Measurements from ENCODE around the gene APCDD1L. TPM values are rescaled to one million over a fixed set of nuclear protein-coding genes. Genes with fewer than 3 reads are reported as not detected.

Gene APCDD1L
- total RNA-seq, 1 experiment from 2014 or later: not detected

- Histone ChIP-seq H3K4me3 (ENCODE audit: low read length) (no peak overlapping the region), H3K27me3 (ENCODE audit: low read length) (no peaks in the 10 kb centered on the region), H2AFZ (ENCODE audit: low read length) (no peak overlapping the region), H3K9me3 (ENCODE audit: low read length) (no peaks in the 10 kb centered on the region), H4K20me1 (ENCODE audit: insufficient read depth, low read depth, low read length) (no peaks in the 10 kb centered on the region; the same call in 1 of the 2 replicates), H3K27ac (ENCODE audit: low read length) (no peak overlapping the region), H3K36me3 (ENCODE audit: insufficient read depth, low read length) (peaks cover 17% of the 10 kb centered on the region), H3K79me2 (ENCODE audit: low read length) (peaks cover 31% of the 10 kb centered on the region), H3K9ac (ENCODE audit: low read length) (no peak overlapping the region), H3K4me1 (ENCODE audit: low read length) (peaks cover 3% of the 10 kb centered on the region; the same call in 1 of the 2 replicates), H3K9me2 (replicated peaks; ENCODE audit: insufficient read depth, low read length) (no peaks in the 10 kb centered on the region), H3K4me2 (ENCODE audit: low read depth, low read length, poor library complexity, severe bottlenecking) (no peak overlapping the region)
- DNase-seq: no peak
Observed at GRCh38 chr20:58444746-58445255, 70.4 kb downstream of the APCDD1L start.

DNA sequence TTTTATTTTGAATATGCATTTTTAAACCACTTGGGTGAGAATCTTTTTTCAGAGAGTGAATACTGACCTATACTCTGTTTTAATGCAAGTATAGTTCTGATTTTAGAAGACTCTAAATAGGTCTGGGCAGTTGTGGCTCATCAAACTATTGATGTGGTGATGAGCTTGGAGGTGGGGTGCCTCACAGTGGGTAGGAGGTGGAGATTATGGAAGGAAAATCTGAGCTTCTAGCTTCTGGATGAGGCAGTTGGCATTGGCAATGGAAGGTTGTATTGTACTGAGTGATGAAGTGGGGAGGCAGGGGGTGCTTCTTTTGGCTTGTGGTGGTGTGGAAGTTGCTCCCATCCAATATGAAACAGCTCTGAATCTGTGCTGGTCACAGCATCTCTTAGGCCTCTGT, 73.5 kb downstream of the APCDD1L start:
- no peak for DNase-seq
- no peak overlapping the region for H3K4me2 ChIP-seq (ENCODE audit: low read depth, low read length, poor library complexity, severe bottlenecking)
- H3K27me3 ChIP-seq (ENCODE audit: low read length): no peaks in the 10 kb centered on the region
- no peak overlapping the region for H2AFZ ChIP-seq (ENCODE audit: low read length)
- no peaks in the 10 kb centered on the region for H3K9me2 ChIP-seq (replicated peaks; ENCODE audit: insufficient read depth, low read length)
- no peak overlapping the region for H3K27ac ChIP-seq (ENCODE audit: low read length)
- no peaks in the 10 kb centered on the region for H3K9me3 ChIP-seq (ENCODE audit: low read length)
- H3K9ac ChIP-seq (ENCODE audit: low read length): no peak overlapping the region
- peaks cover 62% of the 10 kb centered on the region for H3K79me2 ChIP-seq (ENCODE audit: low read length)
- peaks cover 9% of the 10 kb centered on the region; the same call in 1 of the 2 replicates for H3K36me3 ChIP-seq (ENCODE audit: insufficient read depth, low read length)
- H3K4me3 ChIP-seq (ENCODE audit: low read length): no peak overlapping the region
- H4K20me1 ChIP-seq (ENCODE audit: insufficient read depth, low read depth, low read length): peaks cover 4% of the 10 kb centered on the region; the same call in 1 of the 2 replicates
- H3K4me1 ChIP-seq (ENCODE audit: low read length): peaks cover 9% of the 10 kb centered on the region

DNA sequence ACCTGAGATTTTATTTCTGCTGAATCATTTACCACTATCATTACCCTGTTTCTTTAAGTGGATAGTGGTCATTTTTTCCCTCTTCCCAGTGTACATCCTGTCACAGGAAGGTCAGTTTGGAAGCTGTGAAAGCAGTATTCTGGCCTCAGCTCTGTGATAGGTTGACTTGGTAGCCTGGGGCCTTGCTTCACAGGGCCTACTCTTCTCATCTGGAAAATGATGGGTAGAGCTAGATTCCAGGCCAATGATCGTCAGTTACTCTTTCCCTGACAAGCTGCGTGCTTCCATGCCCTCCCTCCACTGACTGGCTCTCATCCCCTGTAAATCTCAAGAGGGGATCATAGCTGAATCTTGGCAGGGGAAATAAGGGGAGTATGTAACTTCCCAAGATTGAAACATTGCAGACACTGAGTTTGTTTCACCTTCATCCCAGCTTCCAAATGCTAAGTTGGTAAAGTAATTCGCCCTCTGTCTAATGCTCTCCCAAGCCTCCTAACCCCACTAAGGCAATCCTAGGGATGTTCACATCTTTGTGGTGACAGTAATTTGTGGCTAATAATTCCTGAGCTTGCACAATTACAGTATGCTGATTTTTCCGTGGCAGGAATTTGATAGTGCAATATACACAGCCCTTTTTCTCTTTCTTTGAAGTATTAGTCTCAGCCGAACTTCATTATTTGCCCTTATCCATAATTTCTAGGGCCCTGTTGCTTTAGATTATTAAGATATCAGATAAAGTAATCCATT, 75.0 kb downstream of the APCDD1L start:
- Histone ChIP-seq H3K79me2 (ENCODE audit: low read length) (peaks cover 76% of the 10 kb centered on the region), H3K36me3 (ENCODE audit: insufficient read depth, low read length) (peaks cover 9% of the 10 kb centered on the region; the same call in 1 of the 2 replicates), H3K9me3 (ENCODE audit: low read length) (no peaks in the 10 kb centered on the region), H4K20me1 (ENCODE audit: insufficient read depth, low read depth, low read length) (peaks cover 4% of the 10 kb centered on the region; the same call in 1 of the 2 replicates), H3K27ac (ENCODE audit: low read length) (no peak overlapping the region), H3K4me3 (ENCODE audit: low read length) (no peak overlapping the region), H3K27me3 (ENCODE audit: low read length) (no peaks in the 10 kb centered on the region), H3K9me2 (replicated peaks; ENCODE audit: insufficient read depth, low read length) (no peaks in the 10 kb centered on the region), H3K4me1 (ENCODE audit: low read length) (peaks cover 11% of the 10 kb centered on the region), H2AFZ (ENCODE audit: low read length) (no peak overlapping the region), H3K9ac (ENCODE audit: low read length) (no peak overlapping the region), H3K4me2 (ENCODE audit: low read depth, low read length, poor library complexity, severe bottlenecking) (no peak overlapping the region)
- DNase-seq: no peak

DNA sequence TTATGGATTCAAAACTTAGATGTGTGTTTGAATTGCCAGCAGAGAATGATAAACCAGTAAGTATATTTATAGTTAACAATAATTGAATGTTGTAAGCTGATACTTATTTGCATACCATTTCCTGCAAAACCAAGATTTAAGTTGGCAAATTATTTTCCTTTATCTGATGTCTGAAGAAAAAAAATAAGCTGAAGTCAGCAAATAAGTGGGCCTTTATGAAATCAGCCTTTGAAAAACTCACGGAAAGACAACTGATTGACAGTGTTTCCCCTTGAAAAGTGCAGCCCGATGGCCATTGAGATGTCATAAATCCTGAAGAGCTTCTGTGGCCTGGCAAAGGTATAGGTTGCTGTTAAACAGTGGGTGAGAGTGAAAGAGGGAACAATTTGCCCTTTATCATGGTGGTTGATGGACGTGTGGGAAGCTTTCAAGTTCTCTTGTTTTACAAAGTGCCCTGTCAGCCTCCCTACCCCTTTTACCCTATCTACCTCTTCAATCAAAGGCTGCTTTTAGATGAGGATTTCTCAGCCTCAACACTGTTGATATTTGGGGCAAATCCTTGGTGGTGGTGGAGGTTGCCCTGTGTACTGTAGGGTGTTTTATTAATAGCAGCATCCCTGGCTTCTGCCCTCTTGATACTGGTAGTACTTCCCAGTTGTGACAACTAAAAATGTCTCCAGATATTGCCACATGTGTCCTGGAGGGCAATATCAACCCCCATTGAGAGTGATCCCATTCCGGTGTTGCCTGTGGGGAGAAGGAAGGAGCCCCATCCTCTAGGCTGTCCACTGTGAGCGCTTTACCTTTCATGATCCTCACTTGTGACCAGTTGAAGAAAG, 76.0 kb downstream of the APCDD1L start:
- H3K9me2 ChIP-seq (replicated peaks; ENCODE audit: insufficient read depth, low read length): no peaks in the 10 kb centered on the region
- H3K4me2 ChIP-seq (ENCODE audit: low read depth, low read length, poor library complexity, severe bottlenecking): no peak overlapping the region
- H3K27ac ChIP-seq (ENCODE audit: low read length): no peak overlapping the region
- H3K36me3 ChIP-seq (ENCODE audit: insufficient read depth, low read length): peaks cover 9% of the 10 kb centered on the region; the same call in 1 of the 2 replicates
- peaks cover 4% of the 10 kb centered on the region; the same call in 1 of the 2 replicates for H4K20me1 ChIP-seq (ENCODE audit: insufficient read depth, low read depth, low read length)
- no peak overlapping the region for H3K4me3 ChIP-seq (ENCODE audit: low read length)
- H3K9me3 ChIP-seq (ENCODE audit: low read length): no peaks in the 10 kb centered on the region
- no peak overlapping the region for H2AFZ ChIP-seq (ENCODE audit: low read length)
- H3K4me1 ChIP-seq (ENCODE audit: low read length): peaks cover 11% of the 10 kb centered on the region
- no peak overlapping the region for H3K9ac ChIP-seq (ENCODE audit: low read length)
- peaks cover 85% of the 10 kb centered on the region for H3K79me2 ChIP-seq (ENCODE audit: low read length)
- no peak for DNase-seq
- H3K27me3 ChIP-seq (ENCODE audit: low read length): no peaks in the 10 kb centered on the region

- H3K27me3 ChIP-seq (ENCODE audit: low read length): no peaks in the 10 kb centered on the region
- peaks cover 11% of the 10 kb centered on the region for H3K4me1 ChIP-seq (ENCODE audit: low read length)
- H3K9me3 ChIP-seq (ENCODE audit: low read length): no peaks in the 10 kb centered on the region
- no peak overlapping the region for H3K27ac ChIP-seq (ENCODE audit: low read length)
- no peak overlapping the region for H3K4me2 ChIP-seq (ENCODE audit: low read depth, low read length, poor library complexity, severe bottlenecking)
- H4K20me1 ChIP-seq (ENCODE audit: insufficient read depth, low read depth, low read length): peaks cover 10% of the 10 kb centered on the region; the same call in 1 of the 2 replicates
- H3K9me2 ChIP-seq (replicated peaks; ENCODE audit: insufficient read depth, low read length): no peaks in the 10 kb centered on the region
- no peaks in the 10 kb centered on the region; the same call in 1 of the 2 replicates for H3K36me3 ChIP-seq (ENCODE audit: insufficient read depth, low read length)
- no peak overlapping the region for H3K4me3 ChIP-seq (ENCODE audit: low read length)
- H2AFZ ChIP-seq (ENCODE audit: low read length): no peak overlapping the region
- H3K9ac ChIP-seq (ENCODE audit: low read length): no peak overlapping the region
- DNase-seq: no peak
- peaks cover 96% of the 10 kb centered on the region for H3K79me2 ChIP-seq (ENCODE audit: low read length)
Observed at GRCh38 chr20:58436868-58437645, 78.1 kb downstream of the APCDD1L start.

- Histone ChIP-seq H2AFZ (ENCODE audit: low read length) (no peak overlapping the region), H3K9ac (ENCODE audit: low read length) (no peak overlapping the region), H3K4me2 (ENCODE audit: low read depth, low read length, poor library complexity, severe bottlenecking) (no peak overlapping the region), H3K36me3 (ENCODE audit: insufficient read depth, low read length) (no peaks in the 10 kb centered on the region; the same call in 1 of the 2 replicates), H3K4me3 (ENCODE audit: low read length) (no peak overlapping the region), H3K27me3 (ENCODE audit: low read length) (no peaks in the 10 kb centered on the region), H3K4me1 (ENCODE audit: low read length) (peaks cover 11% of the 10 kb centered on the region), H3K9me3 (ENCODE audit: low read length) (no peaks in the 10 kb centered on the region), H3K9me2 (replicated peaks; ENCODE audit: insufficient read depth, low read length) (no peaks in the 10 kb centered on the region), H3K27ac (ENCODE audit: low read length) (no peak overlapping the region), H4K20me1 (ENCODE audit: insufficient read depth, low read depth, low read length) (peaks cover 10% of the 10 kb centered on the region; the same call in 1 of the 2 replicates), H3K79me2 (ENCODE audit: low read length) (peaks cover 100% of the 10 kb centered on the region)
- DNase-seq: no peak
Observed at GRCh38 chr20:58435237-58435636, 80.0 kb downstream of the APCDD1L start.

DNA sequence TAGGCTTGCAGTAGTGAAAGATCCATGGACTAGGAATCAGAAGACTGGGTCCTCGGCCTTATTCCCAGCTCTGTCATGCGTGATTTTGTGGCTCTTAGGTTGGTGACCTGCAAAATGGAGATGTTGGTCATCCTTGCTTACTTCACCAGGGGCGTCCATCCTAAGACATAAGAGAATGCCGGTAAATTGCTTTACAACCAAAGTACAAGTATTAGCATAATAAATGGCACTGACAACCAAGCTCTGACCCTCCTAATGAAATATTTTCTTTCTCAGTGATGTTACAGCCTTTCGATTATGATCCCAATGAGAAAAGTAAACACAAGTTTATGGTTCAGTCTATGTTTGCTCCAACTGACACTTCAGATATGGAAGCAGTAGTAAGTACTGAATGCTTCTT, 80.9 kb downstream of the APCDD1L start:
- H3K9ac ChIP-seq (ENCODE audit: low read length): no peak overlapping the region
- no peak overlapping the region for H3K4me3 ChIP-seq (ENCODE audit: low read length)
- peaks cover 99% of the 10 kb centered on the region for H3K79me2 ChIP-seq (ENCODE audit: low read length)
- DNase-seq: no peak
- H3K27me3 ChIP-seq (ENCODE audit: low read length): no peaks in the 10 kb centered on the region
- H2AFZ ChIP-seq (ENCODE audit: low read length): no peak overlapping the region
- H3K4me2 ChIP-seq (ENCODE audit: low read depth, low read length, poor library complexity, severe bottlenecking): no peak overlapping the region
- peaks cover 11% of the 10 kb centered on the region for H3K4me1 ChIP-seq (ENCODE audit: low read length)
- H3K27ac ChIP-seq (ENCODE audit: low read length): no peak overlapping the region
- peaks cover 10% of the 10 kb centered on the region; the same call in 1 of the 2 replicates for H4K20me1 ChIP-seq (ENCODE audit: insufficient read depth, low read depth, low read length)
- no peaks in the 10 kb centered on the region; the same call in 1 of the 2 replicates for H3K36me3 ChIP-seq (ENCODE audit: insufficient read depth, low read length)
- H3K9me3 ChIP-seq (ENCODE audit: low read length): no peaks in the 10 kb centered on the region
- no peaks in the 10 kb centered on the region for H3K9me2 ChIP-seq (replicated peaks; ENCODE audit: insufficient read depth, low read length)

All from Karpas-422 (cell line).